HepG2 (cell line): ENCODE results near the gene VCPKMT. TPM values are rescaled to one million over a fixed set of nuclear protein-coding genes. Genes with fewer than 3 reads are reported as not detected.

Experiments used
- ASH2L ChIP-seq: fragments of 300-600, 200-600 bp; sonication (generic); IDR thresholded peaks from 2 replicates; pipeline ENCODE4 v1.7.0; 2017; ENCODE audit warnings: low read depth, mild to moderate bottlenecking, moderate library complexity, mixed read lengths, low read length; ENCODE audit not compliant: insufficient read length
- BRD4 ChIP-seq: sonication (generic); formaldehyde crosslinking; IDR thresholded peaks from 2 replicates; pipeline ENCODE4 v1.4.0; 2020; ENCODE audit warnings: missing genetic modification reagents
- E2F2 ChIP-seq: sonication (generic); formaldehyde crosslinking; IDR thresholded peaks from 2 replicates; pipeline ENCODE4 v1.4.0; 2020; ENCODE audit warnings: missing genetic modification reagents, borderline replicate concordance
- EED ChIP-seq: sonication (generic); formaldehyde crosslinking; IDR thresholded peaks from 2 replicates; pipeline ENCODE4 v1.5.0; 2020; ENCODE audit warnings: mild to moderate bottlenecking, missing genetic modification reagents
- ETV6 ChIP-seq: sonication (generic); formaldehyde crosslinking; conservative IDR thresholded peaks from 2 replicates; pipeline ENCODE4 v1.4.0; 2020; ENCODE audit warnings: missing genetic modification reagents
- KLF16 ChIP-seq, 2 experiments: sonication (generic) in 1 of 2; formaldehyde crosslinking in 1 of 2; IDR thresholded peaks; 2 replicates each; pipeline versions ENCODE4 v1.6.1 to v1.8.0; 2016 to 2023; ENCODE audit warnings: missing genetic modification reagents in 2 of 2, missing compliant biosample characterization in 1 of 2
- MTERF4 ChIP-seq: sonication (generic); formaldehyde crosslinking; IDR thresholded peaks from 2 replicates; pipeline ENCODE4 v1.8.0; 2023; ENCODE audit warnings: mild to moderate bottlenecking, missing genetic modification reagents
- NFKB2 ChIP-seq: sonication (generic); formaldehyde crosslinking; IDR thresholded peaks from 2 replicates; pipeline ENCODE4 v1.4.0; 2020; ENCODE audit warnings: missing genetic modification reagents, borderline replicate concordance
- NONO ChIP-seq, 2 experiments: fragments of 450-650 bp in 1 of 2; sonication (generic) in 1 of 2; formaldehyde crosslinking in 1 of 2; IDR thresholded peaks in 1 of 2; conservative IDR thresholded peaks in 1 of 2; 2 replicates each; pipeline versions ENCODE4 v1.6.1 to v1.8.0; 2017 to 2022; ENCODE audit warnings: mild to moderate bottlenecking in 1 of 2, missing genetic modification reagents in 1 of 2, moderate library complexity in 1 of 2
- PHF20 ChIP-seq: sonication (generic); formaldehyde crosslinking; IDR thresholded peaks from 2 replicates; pipeline ENCODE4 v1.5.0; 2020; ENCODE audit warnings: mild to moderate bottlenecking, missing genetic modification reagents
- RARA ChIP-seq: IDR thresholded peaks from 2 replicates; pipeline ENCODE4 v1.6.1; 2016; ENCODE audit warnings: missing genetic modification reagents, missing compliant biosample characterization
- RNF219 ChIP-seq: sonication (generic); formaldehyde crosslinking; IDR thresholded peaks from 2 replicates; pipeline ENCODE4 v1.5.0; 2020; ENCODE audit warnings: mild to moderate bottlenecking, missing genetic modification reagents
- SP5 ChIP-seq: IDR thresholded peaks from 2 replicates; pipeline ENCODE4 v1.6.1; 2016; ENCODE audit warnings: low read depth, borderline replicate concordance
- TAF1 ChIP-seq: sonication (generic); formaldehyde crosslinking; IDR thresholded peaks from 2 replicates; pipeline ENCODE4 v1.4.0; 2020; ENCODE audit warnings: missing genetic modification reagents
- ZBTB7B ChIP-seq: sonication (generic); formaldehyde crosslinking; IDR thresholded peaks from 2 replicates; pipeline ENCODE4 v1.4.0; 2020; ENCODE audit warnings: missing genetic modification reagents
- ZNF136 ChIP-seq: sonication (generic); formaldehyde crosslinking; IDR thresholded peaks from 2 replicates; pipeline ENCODE4 v1.8.1; 2022; ENCODE audit warnings: low read depth, mild to moderate bottlenecking, moderate library complexity, missing genetic modification reagents
- ZNF263 ChIP-seq: sonication (generic); formaldehyde crosslinking; IDR thresholded peaks from 2 replicates; pipeline ENCODE4 v1.4.0; 2020; ENCODE audit warnings: missing genetic modification reagents
- ZNF430 ChIP-seq: sonication (generic); formaldehyde crosslinking; IDR thresholded peaks from 2 replicates; pipeline ENCODE4 v1.9.0; 2021; ENCODE audit warnings: mild to moderate bottlenecking, missing genetic modification reagents
- ZNF460 ChIP-seq: sonication (generic); formaldehyde crosslinking; IDR thresholded peaks from 2 replicates; pipeline ENCODE4 v1.5.1; 2020; ENCODE audit warnings: missing genetic modification reagents, mild to moderate bottlenecking, borderline replicate concordance
- ZNF563 ChIP-seq: sonication (generic); formaldehyde crosslinking; IDR thresholded peaks from 2 replicates; pipeline ENCODE4 v1.8.0; 2022; ENCODE audit warnings: mild to moderate bottlenecking, moderate library complexity, missing genetic modification reagents
- ZNF883 ChIP-seq: sonication (generic); formaldehyde crosslinking; IDR thresholded peaks from 2 replicates; pipeline ENCODE4 v1.5.1; 2020; ENCODE audit warnings: mild to moderate bottlenecking, missing genetic modification reagents; ENCODE audit errors: not compliant biosample characterization
- polyA plus RNA-seq, 8 experiments: library from polyadenylated mRNA; depleted of rRNA in 3 of 8; stranded (reverse) in 7 of 8; unstranded in 1 of 8; fragments of >200 nt; fragmentation: Illumina TruSeq in 4 of 8; extraction: Trizol in 4 of 8; gene quantifications; 2 replicates each; pipeline versions ENCODE4 v1.2.1 to v1.2.3, GENCODE V29; 2011 to 2016; ENCODE audit warnings: low read depth in 4 of 8, missing spikeins in 1 of 8, mixed read lengths in 1 of 8; ENCODE audit not compliant: insufficient read depth in 1 of 8
- total RNA-seq, 5 experiments: library from RNA; depleted of rRNA; stranded (reverse); fragments of >200 nt; fragmentation: Illumina TruSeq; extraction: Trizol; gene quantifications; 2 replicates each; pipeline ENCODE4 v1.2.3, GENCODE V29; 2016; ENCODE audit warnings: low read depth in 1 of 5
- TF ChIP-seq, protein P1 (sequence below): sonication (generic); formaldehyde crosslinking; IDR thresholded peaks from 2 replicates; pipeline ENCODE4 v1.5.0; 2020; ENCODE audit warnings: mild to moderate bottlenecking, missing genetic modification reagents

Gene VCPKMT
- total and polyA plus RNA-seq, 2 of the 13 experiments (the other 11 are each of a cell fraction or from before 2014, with no cell fraction given): 3.9 to 5.4 TPM

GRCh38 chr14:50061664-50062437, 54.5 kb downstream of the VCPKMT start (continued):
- TF ChIP-seq RNF219: 0 out of 2 replicates have a peak, but pooled peaks have one; percentile 87
- no peak; the same call in 1 of the 2 replicates for TF ChIP-seq ZBTB7B (CRISPR knock-in tag)
- peak; percentile 38; the same call in 1 of the 2 replicates for TF ChIP-seq RARA
- 0 out of 2 replicates have a peak, but pooled peaks have one; percentile 21 for TF ChIP-seq ZNF136
- peak; percentile 31; the same call in 1 of the 2 replicates for TF ChIP-seq ZNF263 (CRISPR knock-in tag)
- TF ChIP-seq EED (CRISPR knock-in tag): no peak
- peak; percentile 1 for TF ChIP-seq ASH2L
- no peak for TF ChIP-seq NFKB2 (CRISPR knock-in tag)
- peak; percentile 54; the same call in 1 of the 2 replicates for TF ChIP-seq ZNF430 (CRISPR knock-in tag)
- TF ChIP-seq ETV6 (CRISPR knock-in tag): no peak
- TF ChIP-seq MTERF4 (CRISPR knock-in tag): peak; percentile 34
- TF ChIP-seq SP5 (CRISPR knock-in tag): 0 out of 2 replicates have a peak, but pooled peaks have one; percentile 21
- TF ChIP-seq KLF16 (CRISPR knock-in tag; IDR thresholded peaks at IDR 0.05): 0 out of 4 replicates have a peak, but pooled peaks of 1 of the 2 experiments have one; percentile 0
- TF ChIP-seq ZNF563 (CRISPR knock-in tag): 0 out of 2 replicates have a peak, but pooled peaks have one; percentile 46
- TF ChIP-seq NONO (IDR thresholded peaks at IDR 0.05): no peak
- TF ChIP-seq NONO (CRISPR knock-in tag; conservative IDR thresholded peaks at IDR 0.05): peak; percentile 11; the same call in 1 of the 2 replicates
- TF ChIP-seq E2F2 (CRISPR knock-in tag): no peak
- TF ChIP-seq, protein P1, sequence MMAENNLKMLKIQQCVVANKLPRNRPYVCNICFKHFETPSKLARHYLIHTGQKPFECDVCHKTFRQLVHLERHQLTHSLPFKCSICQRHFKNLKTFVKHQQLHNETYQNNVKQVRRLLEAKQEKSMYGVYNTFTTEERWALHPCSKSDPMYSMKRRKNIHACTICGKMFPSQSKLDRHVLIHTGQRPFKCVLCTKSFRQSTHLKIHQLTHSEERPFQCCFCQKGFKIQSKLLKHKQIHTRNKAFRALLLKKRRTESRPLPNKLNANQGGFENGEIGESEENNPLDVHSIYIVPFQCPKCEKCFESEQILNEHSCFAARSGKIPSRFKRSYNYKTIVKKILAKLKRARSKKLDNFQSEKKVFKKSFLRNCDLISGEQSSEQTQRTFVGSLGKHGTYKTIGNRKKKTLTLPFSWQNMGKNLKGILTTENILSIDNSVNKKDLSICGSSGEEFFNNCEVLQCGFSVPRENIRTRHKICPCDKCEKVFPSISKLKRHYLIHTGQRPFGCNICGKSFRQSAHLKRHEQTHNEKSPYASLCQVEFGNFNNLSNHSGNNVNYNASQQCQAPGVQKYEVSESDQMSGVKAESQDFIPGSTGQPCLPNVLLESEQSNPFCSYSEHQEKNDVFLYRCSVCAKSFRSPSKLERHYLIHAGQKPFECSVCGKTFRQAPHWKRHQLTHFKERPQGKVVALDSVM (CRISPR knock-in tag): peak; percentile 33; the same call in 1 of the 2 replicates
- TF ChIP-seq ZNF883 (CRISPR knock-in tag): no peak
- TF ChIP-seq PHF20 (CRISPR knock-in tag): 0 out of 2 replicates have a peak, but pooled peaks have one; percentile 30
- TF ChIP-seq TAF1 (CRISPR knock-in tag): peak; percentile 88
- TF ChIP-seq ZNF460 (CRISPR knock-in tag): no peak
- peak; percentile 46 for TF ChIP-seq BRD4 (CRISPR knock-in tag)
